GM18909 (cell line): Measurements from ENCODE around the gene UROD.
"Not testable (repeated sequence)": the region's sequence is repeated elsewhere in the genome, so short reads cannot be mapped to it uniquely, and the experiment has no call there.

Experiments used
- ATAC-seq: cut with Tn5 transposase; IDR thresholded peaks from one replicate; pipeline ENCODE4 v1.9.1; 2021; ENCODE audit warnings: mild to moderate bottlenecking; ENCODE audit not compliant: unreplicated experiment, poor library complexity

Gene UROD

DNA sequence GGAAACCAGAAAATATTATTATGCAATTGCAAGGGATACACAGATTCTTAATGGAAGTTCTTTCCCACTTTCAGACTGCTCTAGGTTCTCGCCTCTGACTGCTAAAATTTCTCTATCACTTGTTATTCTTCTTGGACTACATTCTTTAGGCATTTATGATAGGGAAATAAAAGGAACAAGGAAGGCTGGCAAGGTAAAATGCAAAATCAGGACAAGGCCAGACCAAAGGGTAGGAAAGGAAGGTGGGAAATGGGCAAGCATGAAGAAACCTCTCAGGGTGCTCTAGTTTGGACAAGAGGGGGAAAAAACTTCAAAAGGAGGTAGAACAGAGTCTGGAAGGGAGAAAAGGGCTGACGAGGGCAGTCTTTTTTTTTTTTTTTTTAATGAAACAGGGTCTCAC is 26.2 kb downstream of the UROD start:
- no peak for ATAC-seq

DNA sequence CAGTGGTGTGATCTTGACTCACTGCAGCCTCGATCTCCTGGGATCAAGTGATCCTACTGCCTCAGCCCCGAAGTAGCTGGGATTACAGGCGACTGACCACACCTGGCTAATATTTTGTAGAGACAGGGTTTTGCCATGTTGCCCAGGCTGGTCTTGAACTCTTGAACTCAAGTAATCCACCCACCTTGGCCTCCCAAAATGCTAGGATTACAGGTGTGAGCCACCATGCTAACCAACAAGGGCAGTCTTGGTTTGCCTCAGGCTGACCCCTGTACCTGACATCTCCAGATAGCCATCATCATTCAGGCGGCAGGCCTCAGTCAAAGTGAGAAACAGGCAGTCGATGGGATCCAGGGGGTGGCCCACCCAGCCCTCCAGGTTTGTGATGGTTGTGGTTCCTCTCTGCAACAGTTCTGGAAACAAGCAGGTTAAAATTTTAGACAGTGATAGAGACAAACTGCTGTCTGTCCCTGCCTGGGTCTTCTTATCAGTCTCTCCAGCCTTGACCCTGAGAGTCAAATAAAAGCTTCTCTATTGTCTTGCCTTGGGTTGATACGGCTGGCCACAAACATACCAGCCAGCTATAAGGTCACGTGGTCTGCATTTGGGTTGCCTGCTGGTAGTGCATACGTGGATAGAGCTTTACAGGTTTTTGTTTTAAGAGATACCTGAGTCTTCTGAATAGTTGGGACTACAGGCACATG is 26.8 kb downstream of the UROD start:
- no peak for ATAC-seq

DNA sequence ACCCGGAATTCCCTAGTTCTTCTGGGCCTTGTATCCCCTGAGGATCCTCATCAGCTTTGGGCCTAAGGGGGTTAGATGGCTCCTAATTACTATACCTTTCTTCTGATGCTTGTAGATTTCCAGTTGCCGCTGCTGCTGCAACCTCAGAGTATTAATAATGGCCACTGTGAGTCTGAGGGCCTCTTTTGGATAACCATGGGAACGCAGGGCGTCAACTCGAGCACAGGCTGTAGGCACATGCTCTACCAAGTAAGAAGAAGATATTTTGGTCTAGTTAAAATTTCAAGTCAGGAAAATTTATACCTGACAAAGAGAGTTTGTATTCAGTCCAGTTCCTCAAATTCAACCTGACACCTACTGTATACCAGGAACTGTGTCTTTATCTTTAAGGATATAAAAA is 28.2 kb downstream of the UROD start:
- ATAC-seq, result no peak

DNA sequence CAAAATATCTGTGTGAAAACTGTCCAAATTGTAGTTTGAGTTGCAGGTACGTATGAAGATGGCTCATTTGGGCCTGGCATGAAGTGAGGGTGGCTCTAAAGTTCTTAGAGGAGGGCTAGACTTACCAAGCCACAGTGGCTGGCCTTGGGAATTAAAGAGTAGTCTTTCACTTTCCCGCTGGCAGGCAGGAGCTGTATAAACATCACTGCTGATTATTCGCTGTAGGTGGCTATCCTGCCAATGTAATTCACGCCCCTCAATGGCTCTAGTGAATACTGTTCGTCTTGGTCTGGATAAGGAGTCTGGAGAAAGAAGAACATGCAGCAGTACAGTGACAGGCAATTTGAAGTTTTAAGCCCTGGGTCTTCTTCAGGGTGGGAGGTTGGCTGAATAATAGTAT is 31.0 kb downstream of the UROD start:
- ATAC-seq, result no peak

DNA sequence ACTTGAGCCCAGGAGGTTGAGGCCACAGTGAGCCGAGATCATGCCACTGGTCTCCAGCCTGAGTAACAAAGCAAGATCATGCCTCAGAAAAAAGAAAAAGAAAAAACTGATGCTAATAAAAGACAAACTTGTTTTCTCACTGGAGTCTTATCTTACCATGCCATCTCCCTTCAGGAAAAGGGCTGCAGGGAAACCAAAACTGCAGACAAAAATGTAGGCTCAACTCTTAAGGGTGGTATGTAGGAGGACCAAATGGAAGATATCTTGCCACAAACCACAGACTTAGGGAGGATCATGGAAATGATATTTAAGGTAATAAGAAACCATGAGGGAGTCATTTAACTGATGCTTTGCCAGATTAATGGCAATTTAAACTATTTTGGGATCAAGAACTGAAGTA is 32.9 kb downstream of the UROD start:
- ATAC-seq, result no peak

DNA sequence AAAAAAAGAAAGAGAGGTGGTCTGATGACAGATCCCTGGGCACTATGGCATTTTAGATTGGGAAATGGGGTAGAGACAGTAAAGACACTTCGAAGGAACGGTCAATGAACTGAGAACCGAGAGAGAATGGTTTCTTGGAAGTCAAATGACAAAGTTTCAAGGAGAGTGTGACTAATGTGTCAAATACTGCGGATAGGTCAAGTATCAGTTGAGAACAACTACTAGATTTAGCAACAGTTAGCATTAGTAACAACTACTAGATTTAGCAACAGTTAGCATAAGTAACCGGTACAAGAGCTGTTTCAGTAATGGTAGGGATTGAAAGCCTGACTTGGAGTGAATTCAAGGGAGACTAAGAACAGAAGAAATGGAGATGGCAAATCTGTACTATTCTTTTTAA is 35.0 kb downstream of the UROD start:
- ATAC-seq, result no peak

DNA sequence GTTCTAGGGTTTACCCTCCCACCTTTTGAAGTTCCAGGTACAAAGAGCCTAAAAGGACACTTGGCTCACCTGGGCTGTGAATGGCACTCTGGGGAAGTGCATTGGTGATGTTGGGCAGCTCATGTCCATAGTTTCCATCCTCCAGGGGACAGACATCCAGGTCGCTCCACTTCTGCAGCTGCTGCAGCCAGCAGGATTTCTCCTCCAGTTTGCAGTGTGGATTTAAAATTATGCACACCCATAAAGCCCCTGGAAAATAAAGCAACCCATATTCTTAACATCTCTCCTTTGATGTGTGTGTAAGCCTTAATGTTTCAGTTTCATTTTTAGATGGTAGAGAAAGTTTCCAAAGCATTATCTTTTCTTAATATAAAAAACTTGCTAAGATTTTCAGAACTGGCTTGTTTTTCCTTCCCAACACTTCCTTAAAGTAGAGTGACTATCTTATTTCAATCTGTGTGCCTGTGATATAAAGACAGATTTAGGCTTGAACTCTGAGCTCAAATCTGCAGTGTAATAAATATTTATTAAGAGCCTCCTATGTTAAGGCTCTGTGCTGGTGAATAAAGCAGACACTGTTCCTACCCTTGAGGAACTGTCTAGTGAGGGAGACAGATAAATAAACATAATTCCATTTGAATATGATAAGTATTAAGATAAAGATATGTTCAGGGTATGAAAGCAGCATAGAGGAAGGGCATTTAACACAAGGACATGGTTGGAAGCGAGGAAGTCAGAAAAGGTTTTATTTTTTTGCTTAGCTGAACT is 39.1 kb downstream of the UROD start:
- no peak for ATAC-seq

DNA sequence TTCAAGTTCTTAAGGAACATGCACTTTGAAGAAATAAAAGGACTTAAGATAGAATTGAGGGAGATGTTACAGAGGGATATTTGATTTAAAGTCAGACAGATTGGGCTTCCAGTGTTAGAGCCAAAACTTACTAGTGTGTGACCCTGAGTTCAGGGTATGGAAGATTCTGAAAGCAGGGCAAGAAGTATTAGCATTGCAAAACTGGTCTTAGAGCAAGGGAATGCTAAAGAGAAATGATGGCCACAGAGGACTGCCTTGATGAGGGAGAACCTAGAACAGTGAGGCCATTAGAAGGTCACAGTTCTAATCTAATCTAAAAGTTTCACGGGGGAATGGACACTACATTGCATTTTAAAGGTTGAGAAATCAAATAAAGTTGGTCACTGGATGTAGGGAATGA is 45.5 kb downstream of the UROD start:
- ATAC-seq, result no peak

DNA sequence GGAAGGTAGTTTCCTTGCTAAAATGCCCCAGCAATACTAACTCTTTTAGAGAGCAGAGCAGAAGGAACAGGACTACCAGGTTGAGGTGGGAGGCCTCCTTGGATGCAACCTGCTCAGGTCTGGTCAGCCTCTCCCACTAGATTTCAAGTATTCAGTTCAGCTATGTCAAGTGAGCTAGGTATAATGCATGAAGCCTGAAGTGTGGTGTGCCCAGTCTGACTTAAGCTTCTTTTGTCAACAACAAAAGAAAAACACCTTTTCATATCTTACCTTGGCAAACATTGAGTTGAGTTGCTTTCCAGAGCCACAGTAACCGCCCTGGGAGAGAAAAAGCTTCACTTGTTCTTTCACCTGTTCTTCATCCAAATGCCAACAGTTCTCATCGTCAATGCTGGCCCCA is 47.8 kb downstream of the UROD start:
- no peak for ATAC-seq

DNA sequence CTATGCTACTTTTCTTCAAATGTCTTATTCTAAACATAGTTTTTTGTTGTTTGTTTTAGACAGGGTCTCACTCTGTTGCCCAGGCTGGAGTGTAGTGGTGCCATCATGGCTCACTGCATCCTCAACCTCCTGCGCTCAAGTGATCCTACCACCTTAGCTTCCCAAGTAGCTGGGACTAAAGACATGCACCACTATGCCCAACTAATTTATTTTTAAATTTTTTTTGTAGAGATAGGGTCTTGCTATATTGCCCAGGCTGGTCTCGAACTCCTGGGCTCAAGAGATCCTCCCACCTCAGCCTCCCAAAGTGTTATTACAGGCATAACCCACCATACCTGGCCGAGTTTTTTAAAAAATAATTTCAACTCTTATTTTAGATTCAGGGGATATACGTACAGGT is 50.4 kb downstream of the UROD start:
- ATAC-seq, result not testable (repeated sequence)

DNA sequence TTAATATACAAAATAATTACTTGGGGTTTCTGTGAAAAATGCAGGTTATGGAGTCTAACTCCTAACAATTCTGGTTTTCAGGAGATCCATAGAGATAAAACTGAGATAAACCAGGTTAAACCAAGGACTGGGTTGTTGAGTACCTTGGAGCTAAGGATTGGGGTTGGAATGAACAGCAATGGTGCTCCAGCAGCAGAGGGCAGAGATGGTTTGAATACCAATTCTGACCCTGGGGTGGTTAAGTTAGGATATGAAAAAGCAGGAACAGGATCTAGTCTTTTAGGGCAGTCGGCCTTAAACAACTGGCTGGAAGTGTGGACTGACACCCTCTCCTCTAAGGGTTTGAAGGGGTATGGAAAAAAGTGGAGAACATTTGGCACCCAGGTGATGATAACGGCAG is 53.0 kb downstream of the UROD start:
- no peak for ATAC-seq
